WTC11 (cell line): Measurements from ENCODE around the gene SLC9C1.

Experiments used
- CTCF ChIP-seq: fragments of 200-600 bp; IDR thresholded peaks from 2 replicates; pipeline ENCODE4 v1.8.0; 2022; ENCODE audit warnings: antibody characterized with exemption
- E2F1 ChIP-seq: sonication (generic); formaldehyde crosslinking; IDR thresholded peaks from 2 replicates; pipeline ENCODE4 v1.8.0; 2022; ENCODE audit warnings: mild to moderate bottlenecking, missing genetic modification reagents
- ESRRA ChIP-seq: sonication (generic); formaldehyde crosslinking; IDR thresholded peaks from 2 replicates; pipeline ENCODE4 v1.8.1; 2022; ENCODE audit warnings: mild to moderate bottlenecking, missing genetic modification reagents, borderline replicate concordance
- MAX ChIP-seq: sonication (generic); formaldehyde crosslinking; IDR thresholded peaks from 2 replicates; pipeline ENCODE4 v1.8.0; 2022; ENCODE audit warnings: mild to moderate bottlenecking, missing genetic modification reagents
- PREB ChIP-seq: sonication (generic); formaldehyde crosslinking; IDR thresholded peaks from 2 replicates; pipeline ENCODE4 v1.8.1; 2022; ENCODE audit warnings: mild to moderate bottlenecking, missing genetic modification reagents, moderate library complexity, borderline replicate concordance
- SP1 ChIP-seq: sonication (generic); formaldehyde crosslinking; conservative IDR thresholded peaks from 2 replicates; pipeline ENCODE4 v1.8.1; 2022; ENCODE audit warnings: missing genetic modification reagents
- ZBTB21 ChIP-seq: sonication (generic); formaldehyde crosslinking; IDR thresholded peaks from 2 replicates; pipeline ENCODE4 v1.8.1; 2023; ENCODE audit warnings: mild to moderate bottlenecking, missing genetic modification reagents, borderline replicate concordance
- ZNF416 ChIP-seq: fragments of 250-450 bp; sonication (Bioruptor Pico); IDR thresholded peaks from 2 replicates; pipeline ENCODE4 v1.9.0; 2021; ENCODE audit warnings: mild to moderate bottlenecking, inconsistent platforms
- ZNF532 ChIP-seq: fragments of 250-450 bp; sonication (Bioruptor Pico); IDR thresholded peaks from 2 replicates; pipeline ENCODE4 v1.9.0; 2021; ENCODE audit warnings: mild to moderate bottlenecking, borderline replicate concordance

GRCh38 chr3:112197131-112197530, 96.9 kb downstream of the SLC9C1 start:
- TF ChIP-seq ESRRA (CRISPR knock-in tag) = no peak
- TF ChIP-seq PREB (CRISPR knock-in tag) = no peak
- no peak for TF ChIP-seq ZBTB21
- TF ChIP-seq CTCF = no peak
- no peak for TF ChIP-seq E2F1 (CRISPR knock-in tag)
- TF ChIP-seq ZNF416 (CRISPR knock-in tag) = no peak
- TF ChIP-seq SP1 (CRISPR knock-in tag) = no peak
- no peak for TF ChIP-seq ZNF532 (CRISPR knock-in tag)
- no peak for TF ChIP-seq MAX (CRISPR knock-in tag)
